ENCODE results near the gene CCSER1. TPM values are rescaled to one million over a fixed set of nuclear protein-coding genes. Genes with fewer than 3 reads are reported as not detected.

Gene CCSER1
- total RNA-seq, 1 donor from 2014 or later = 18.1 TPM

DNA sequence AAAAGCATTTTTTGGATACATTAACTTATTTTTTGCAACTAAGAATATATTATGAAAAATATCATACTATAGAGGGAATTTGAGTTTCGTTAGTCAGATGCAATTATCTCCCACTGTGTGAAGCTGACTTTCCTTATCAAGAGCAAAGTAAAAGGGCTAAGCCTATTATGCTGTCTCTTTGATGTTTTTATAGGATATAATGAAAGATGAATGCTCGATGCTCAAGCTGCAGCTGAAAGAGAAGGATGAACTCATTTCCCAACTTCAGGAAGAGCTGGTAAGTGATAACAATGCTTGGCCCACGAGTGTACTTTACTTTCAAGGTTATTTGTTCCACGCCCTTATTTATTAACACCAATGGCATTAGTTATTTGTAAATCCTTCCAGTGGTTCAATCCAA is 688.4 kb downstream of the CCSER1 start:
- TF ChIP-seq, protein P1, sequence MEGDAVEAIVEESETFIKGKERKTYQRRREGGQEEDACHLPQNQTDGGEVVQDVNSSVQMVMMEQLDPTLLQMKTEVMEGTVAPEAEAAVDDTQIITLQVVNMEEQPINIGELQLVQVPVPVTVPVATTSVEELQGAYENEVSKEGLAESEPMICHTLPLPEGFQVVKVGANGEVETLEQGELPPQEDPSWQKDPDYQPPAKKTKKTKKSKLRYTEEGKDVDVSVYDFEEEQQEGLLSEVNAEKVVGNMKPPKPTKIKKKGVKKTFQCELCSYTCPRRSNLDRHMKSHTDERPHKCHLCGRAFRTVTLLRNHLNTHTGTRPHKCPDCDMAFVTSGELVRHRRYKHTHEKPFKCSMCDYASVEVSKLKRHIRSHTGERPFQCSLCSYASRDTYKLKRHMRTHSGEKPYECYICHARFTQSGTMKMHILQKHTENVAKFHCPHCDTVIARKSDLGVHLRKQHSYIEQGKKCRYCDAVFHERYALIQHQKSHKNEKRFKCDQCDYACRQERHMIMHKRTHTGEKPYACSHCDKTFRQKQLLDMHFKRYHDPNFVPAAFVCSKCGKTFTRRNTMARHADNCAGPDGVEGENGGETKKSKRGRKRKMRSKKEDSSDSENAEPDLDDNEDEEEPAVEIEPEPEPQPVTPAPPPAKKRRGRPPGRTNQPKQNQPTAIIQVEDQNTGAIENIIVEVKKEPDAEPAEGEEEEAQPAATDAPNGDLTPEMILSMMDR (conservative IDR thresholded peaks at IDR 0.05) = no peak
- no peak overlapping the region for H3K4me3 Mint-ChIP-seq

GRCh38 chr4:90816754-90817153 is 689.6 kb downstream of the CCSER1 start:
- H3K27ac Mint-ChIP-seq = no peak overlapping the region
- no peak for DNase-seq (ENCODE audit: extremely low spot score, unreplicated experiment)
- peaks cover 7% of the 10 kb centered on the region for H3K36me3 Mint-ChIP-seq
- H3K4me1 Mint-ChIP-seq (ENCODE audit: unreplicated experiment) = no peaks in the 10 kb centered on the region
- TF ChIP-seq, protein P1 (conservative IDR thresholded peaks at IDR 0.05) = no peak
- no peaks in the 10 kb centered on the region for H3K27me3 Mint-ChIP-seq
- no peak overlapping the region for H3K4me3 Mint-ChIP-seq
- peaks cover 12% of the 10 kb centered on the region for H3K9me3 Mint-ChIP-seq

More for the DNA sequence above, 688.4 kb downstream of the CCSER1 start:
- no peaks in the 10 kb centered on the region for H3K4me1 Mint-ChIP-seq (ENCODE audit: unreplicated experiment)
- H3K27ac Mint-ChIP-seq = no peak overlapping the region
- DNase-seq (ENCODE audit: extremely low spot score, unreplicated experiment) = no peak
- peaks cover 17% of the 10 kb centered on the region for H3K9me3 Mint-ChIP-seq
- H3K27me3 Mint-ChIP-seq = no peaks in the 10 kb centered on the region
- peaks cover 11% of the 10 kb centered on the region for H3K36me3 Mint-ChIP-seq

DNA sequence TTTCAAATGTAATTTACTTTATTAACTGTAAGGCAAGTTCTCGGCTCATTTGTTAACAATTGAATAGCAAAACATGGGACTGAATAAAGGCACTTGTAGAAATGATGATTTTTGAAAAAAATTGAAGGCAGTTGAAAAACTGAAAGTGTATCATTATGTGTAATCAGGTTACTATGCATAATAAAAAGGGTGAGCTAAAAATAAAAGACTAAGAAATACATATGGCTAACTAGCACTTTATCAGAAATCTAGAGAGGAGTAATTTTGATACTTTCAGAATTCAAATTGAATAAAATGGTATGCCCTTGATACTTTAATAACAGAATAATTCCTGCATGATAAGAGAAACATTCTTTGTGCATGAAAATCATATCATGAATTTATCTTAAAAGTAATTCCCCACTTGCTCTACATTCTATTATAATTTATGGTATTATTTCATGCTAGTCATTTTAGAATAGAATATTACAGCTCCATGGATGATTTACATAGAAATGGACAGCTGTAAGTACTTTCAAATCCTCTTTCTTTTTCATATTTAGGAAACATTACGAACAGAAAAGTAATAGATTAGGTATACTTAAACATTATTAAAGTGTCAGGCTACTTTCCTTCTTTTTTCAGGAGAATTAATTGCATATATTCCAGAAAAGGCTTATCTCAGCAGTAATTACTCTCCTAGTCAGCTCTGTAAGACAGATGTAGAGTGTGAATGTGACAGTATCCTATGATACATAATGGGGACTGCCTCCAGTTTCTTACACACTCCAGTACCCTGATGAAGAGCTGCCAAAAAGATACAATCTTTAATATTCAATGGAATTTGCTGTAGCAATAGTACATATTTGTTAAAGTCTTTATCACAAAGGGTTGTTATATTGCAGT is 697.3 kb downstream of the CCSER1 start:
- DNase-seq (ENCODE audit: extremely low spot score, unreplicated experiment) = no peak
- H3K9me3 Mint-ChIP-seq = no peaks in the 10 kb centered on the region
- H3K4me3 Mint-ChIP-seq = no peak overlapping the region
- no peak overlapping the region for H3K27ac Mint-ChIP-seq
- H3K4me1 Mint-ChIP-seq (ENCODE audit: unreplicated experiment) = no peaks in the 10 kb centered on the region
- H3K27me3 Mint-ChIP-seq = no peaks in the 10 kb centered on the region
- TF ChIP-seq, protein P1 (conservative IDR thresholded peaks at IDR 0.05) = no peak
- H3K36me3 Mint-ChIP-seq = peaks cover 4% of the 10 kb centered on the region

DNA sequence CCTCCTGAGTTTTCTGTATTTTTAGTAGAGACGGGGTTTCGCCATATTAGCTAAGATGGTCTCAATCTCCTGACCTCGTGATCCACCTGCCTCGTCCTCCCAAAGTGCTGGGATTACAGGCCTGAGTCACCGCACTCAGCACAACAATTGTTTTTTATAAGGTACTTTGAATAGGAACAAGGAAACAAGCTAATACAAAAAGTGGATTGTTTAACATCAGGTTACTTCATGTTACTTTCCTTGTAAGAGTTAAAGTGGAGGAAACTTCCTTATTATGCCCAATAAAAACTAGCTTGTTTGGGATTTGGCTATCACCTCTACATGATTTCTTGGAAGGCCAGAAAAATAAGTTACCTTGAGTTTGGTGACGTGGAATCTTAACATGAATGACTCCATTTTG is 698.7 kb downstream of the CCSER1 start:
- Mint-ChIP-seq H3K36me3 (peaks cover 4% of the 10 kb centered on the region), H3K4me3 (no peak overlapping the region), H3K9me3 (peaks cover 1% of the 10 kb centered on the region), H3K4me1 (ENCODE audit: unreplicated experiment) (no peaks in the 10 kb centered on the region), H3K27ac (no peak overlapping the region), H3K27me3 (no peaks in the 10 kb centered on the region)
- TF ChIP-seq, protein P1 (conservative IDR thresholded peaks at IDR 0.05) = no peak
- DNase-seq (ENCODE audit: extremely low spot score, unreplicated experiment) = no peak

DNA sequence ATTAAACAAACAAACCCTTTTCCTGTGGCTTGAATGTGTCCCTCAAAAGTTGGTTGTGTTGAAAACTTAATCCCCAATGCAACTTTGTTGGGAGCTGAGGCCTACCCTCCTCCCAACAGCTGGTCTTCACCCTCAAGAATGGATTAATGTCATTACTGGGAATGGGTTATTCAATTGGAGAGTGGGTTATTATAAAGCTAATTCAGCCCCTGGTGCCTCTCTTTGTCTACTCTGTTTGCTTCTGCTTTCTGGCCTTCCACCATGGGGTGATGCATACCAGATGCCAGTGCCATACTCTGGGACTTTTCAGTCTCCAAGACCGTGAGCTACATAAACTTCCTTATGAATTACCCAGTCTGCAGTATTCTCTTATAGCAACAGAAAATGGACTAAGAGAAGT is 706.5 kb downstream of the CCSER1 start:
- TF ChIP-seq, protein P1 (conservative IDR thresholded peaks at IDR 0.05) = no peak
- Mint-ChIP-seq H3K27me3 (no peaks in the 10 kb centered on the region), H3K9me3 (peaks cover 3% of the 10 kb centered on the region), H3K27ac (no peak overlapping the region), H3K4me3 (no peak overlapping the region), H3K4me1 (ENCODE audit: unreplicated experiment) (no peaks in the 10 kb centered on the region), H3K36me3 (peaks cover 3% of the 10 kb centered on the region)
- DNase-seq (ENCODE audit: extremely low spot score, unreplicated experiment) = no peak
